HG03521 (cell line): ENCODE data around the gene ITGA5.
"Not testable (repeated sequence)": the region's sequence is repeated elsewhere in the genome, so short reads cannot be mapped to it uniquely, and the experiment has no call there.

Experiments used
- ATAC-seq: cut with Tn5 transposase; IDR thresholded peaks from one replicate; pipeline ENCODE4 v1.9.1; 2021; ENCODE audit warnings: mild to moderate bottlenecking, moderate library complexity; ENCODE audit not compliant: unreplicated experiment

Gene ITGA5

DNA sequence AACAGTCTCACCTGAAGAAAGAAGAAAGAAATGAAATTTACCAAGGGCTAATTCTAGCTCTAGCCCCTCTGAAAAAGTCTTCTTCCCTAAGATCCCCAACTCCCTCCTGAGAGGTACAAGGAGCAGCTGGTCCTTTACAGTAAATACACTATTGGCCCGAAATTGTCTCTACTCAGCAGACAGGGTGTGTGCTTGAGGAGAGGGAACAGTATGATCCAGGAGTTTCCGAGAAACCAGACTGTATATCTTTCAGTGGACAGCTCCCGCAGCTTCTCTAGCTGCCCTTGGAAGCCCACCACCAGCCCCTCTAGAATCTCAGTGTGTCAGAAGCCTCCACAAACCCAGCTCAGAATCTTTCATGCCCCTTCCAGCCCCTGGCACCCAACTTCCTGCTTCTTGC is 62.8 kb downstream of the ITGA5 start:
- ATAC-seq: no peak

DNA sequence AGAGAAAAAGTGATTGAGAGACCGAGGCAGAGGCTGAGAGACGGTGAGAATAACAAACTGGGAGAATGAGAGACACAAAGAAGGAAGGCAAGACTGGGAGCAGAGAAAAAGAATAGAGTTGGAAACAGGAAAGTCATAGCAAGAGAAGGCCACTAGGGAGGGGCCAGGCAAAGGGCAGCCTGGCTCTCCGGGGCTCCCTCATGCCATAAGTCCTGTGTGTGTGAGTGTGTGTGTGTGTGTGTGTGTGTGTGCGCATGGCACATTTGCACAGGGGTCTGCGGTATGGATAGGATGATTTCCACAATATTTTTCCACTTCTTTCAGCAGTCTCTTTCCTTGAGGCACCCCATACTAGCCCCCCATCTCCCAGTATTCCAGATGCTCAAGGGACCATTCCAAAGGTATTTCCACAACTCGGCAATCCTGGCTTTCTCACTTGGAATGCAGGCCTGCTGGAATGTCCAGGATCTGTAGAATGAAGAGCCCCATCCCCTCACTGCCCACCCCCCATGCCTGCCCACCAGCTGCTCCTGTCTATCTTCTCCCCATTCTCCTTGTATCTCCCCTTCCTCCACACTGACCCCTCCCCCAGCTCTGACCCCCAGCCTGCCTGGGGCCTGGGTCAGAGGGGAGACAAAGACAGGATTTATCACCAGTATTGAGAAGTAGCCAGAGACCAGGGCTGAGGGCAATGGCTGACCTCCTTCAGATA is 63.8 kb downstream of the ITGA5 start:
- no peak for ATAC-seq

DNA sequence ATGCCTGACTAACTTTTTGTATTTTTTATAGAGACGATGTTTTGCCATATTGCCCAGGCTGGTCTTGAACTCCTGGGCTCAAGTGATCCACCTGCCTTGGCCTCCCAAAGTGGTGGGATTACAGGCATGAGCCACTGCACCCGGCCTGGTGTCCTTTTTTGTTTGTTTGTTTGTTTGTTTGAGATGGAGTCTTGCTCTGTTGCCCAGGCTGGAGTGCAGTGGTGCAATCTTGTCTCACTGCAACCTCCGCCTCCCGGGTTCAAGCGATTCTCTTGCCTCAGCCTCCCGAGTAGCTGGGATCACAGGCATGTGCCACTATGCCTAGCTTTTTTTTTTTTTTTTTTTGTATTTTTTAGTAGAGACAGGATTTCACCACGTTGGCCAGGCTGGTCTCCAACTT is 64.8 kb downstream of the ITGA5 start:
- not testable (repeated sequence) for ATAC-seq

DNA sequence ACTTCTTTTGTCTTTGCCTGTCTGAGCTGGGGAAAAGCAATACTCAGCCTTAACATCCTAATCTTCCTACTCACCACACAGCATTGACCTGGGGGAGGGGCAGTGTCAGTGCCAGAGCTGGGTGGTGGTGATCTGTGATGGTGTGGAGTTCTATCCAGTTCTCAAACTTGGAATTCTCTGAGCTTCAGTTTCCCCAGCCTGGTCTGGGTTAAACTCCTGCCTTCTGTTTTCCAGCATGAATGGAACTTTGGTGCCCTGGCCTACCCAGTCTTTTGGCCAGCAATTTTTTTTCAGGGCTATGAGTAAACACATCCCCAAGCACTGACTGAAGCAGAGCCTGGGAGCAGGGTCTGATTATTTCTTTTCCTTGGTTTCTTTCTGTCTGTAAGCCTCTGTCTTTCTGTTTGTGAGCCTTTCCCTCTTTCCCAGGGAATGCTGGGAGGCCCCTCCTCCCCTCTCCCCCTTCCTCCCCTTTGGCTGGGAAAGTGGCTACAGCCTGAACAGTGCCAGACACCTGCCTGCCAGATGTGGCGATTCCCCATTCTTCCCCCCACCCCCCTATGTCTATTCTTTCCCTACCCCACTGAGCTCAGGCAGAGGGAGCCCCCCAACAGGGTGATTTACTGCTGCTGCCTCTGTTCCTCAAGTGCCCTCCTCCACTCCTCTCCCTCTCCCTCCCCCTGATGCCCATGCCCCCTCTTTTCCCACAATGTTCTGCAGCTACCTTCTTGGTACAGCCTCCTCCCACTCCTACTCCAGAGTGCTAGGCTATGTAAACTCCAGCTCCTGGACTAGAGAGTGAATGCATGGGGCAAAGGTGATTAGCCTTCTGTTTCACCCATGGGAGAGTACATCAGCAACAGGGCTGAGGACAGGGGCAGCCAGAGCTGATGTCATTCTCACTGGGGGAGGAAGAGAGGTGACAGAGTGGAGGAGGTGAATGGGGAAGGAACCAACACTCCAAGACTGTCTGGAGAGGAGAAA is 65.9 kb downstream of the ITGA5 start:
- ATAC-seq: no peak

DNA sequence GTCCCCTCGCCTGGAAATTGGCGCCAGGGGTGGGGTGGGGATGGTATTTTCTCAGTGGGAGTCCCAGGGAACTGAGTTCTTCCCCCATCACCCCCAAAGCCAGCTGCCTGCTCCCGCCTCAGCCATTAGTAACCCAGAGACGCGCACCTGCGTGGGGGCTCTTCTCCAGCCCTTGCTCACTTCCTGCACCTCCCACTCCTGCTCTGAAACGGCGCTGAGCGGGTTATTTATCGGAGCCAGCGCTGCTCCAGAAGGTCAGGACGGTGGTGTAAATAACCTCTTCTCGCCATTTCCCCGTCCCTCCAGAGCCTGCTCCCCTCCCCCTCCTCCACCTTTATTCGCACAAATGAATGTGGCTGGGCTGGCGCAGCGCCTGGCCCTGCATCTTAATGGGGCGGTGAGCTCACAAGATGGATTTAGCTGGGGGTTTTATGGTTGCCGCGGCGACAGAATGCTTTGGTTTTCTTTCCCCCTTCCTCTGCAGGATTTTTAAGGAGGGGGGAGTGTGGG is 67.0 kb downstream of the ITGA5 start:
- no peak for ATAC-seq

DNA sequence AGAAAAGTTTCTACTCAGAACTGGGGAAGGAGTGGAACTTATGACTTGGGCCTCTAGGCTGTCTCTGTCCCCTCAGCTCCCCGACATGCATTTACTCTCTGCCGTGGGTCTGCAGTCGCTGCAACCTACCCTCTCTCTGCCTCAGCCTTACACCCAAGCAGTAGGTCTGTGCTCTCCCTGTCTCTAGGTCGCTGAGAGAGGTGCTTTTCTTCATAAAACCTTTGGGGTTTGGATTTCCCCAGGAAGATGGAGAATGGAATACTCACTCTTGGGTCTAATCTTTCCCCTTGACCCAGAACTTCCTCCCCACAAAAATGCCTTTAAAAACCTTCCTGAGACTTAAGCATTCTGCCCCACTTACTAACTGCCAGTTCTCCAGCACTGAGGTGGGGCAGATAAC is 67.7 kb downstream of the ITGA5 start:
- ATAC-seq: no peak

DNA sequence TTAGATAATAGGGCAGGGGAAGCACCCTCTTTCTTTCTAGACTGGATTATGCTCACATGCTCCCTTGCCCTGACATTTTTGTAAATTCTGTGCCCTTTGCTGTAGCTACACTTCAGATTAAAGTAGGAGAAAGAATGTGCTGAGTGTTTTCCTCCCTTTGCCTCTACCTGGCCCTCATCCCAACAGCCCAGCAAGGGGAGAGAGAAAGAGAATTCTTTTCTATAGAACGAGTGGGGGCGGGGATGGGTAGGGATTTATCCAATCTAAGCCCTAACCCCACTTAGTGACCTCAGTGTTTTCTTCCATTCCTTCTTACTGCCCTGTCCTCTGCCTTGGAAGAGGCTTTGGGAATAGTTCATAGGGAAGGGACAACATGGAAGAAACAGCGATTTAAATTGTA is 68.3 kb downstream of the ITGA5 start:
- ATAC-seq: no peak

DNA sequence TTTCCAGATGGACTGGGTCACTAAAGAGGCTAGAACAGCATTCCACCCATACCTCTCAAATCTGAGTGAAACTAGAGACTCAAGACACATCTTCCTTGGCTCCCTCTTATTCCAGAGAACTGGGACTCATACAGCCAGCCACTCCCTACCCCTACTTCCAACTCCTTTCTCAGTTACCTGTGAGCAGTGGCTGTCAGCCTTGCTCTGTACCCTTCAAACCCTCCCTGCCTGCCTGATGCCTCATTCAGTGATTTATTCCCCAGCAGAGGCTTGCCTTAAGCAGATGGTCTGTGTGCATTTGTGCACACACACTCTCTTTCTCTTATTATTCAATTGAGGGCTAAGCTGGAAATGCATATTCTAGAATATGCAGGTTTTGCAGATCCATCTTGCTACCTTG is 69.4 kb downstream of the ITGA5 start:
- ATAC-seq: no peak

DNA sequence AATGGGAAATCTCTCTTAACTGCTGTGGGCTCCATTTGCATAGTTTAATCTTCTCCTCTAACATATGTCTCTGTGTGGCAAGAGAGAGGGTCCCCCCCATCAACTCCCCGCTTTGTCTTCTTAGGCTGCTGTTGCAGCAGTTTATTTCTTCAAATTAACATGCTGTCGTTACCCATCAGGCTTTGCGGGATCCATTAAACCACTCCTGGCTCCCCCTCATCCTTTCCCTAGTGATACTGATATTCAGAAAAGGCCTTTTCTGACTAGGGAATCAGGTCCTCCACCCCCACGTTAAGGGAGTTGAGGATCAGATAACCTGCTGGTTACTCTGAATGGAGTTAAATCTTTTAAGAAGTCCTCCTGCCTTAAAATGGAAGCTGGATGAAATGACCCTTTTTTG is 70.0 kb downstream of the ITGA5 start:
- ATAC-seq: no peak
